IPS-20b (cell line): ENCODE measurements around the gene APOB.

Experiments used
- H3K27ac ChIP-seq: one replicate; pipeline ENCODE4 v1.5.1; 2013; ENCODE audit warnings: low read length
- H3K27me3 ChIP-seq: 2 replicates; pipeline ENCODE4 v1.6.1; 2013; ENCODE audit warnings: mild to moderate bottlenecking, low read length, inconsistent platforms; ENCODE audit not compliant: insufficient read depth
- H3K36me3 ChIP-seq: 2 replicates; pipeline ENCODE4 v1.6.1; 2013; ENCODE audit warnings: low read depth, mild to moderate bottlenecking, inconsistent platforms, low read length, moderate library complexity; ENCODE audit not compliant: insufficient read depth
- H3K4me1 ChIP-seq: 2 replicates; pipeline ENCODE4 v1.6.1; 2013; ENCODE audit warnings: mild to moderate bottlenecking, control low read depth, inconsistent platforms, low read length, moderate library complexity; ENCODE audit not compliant: insufficient read depth
- H3K4me3 ChIP-seq: 2 replicates; pipeline ENCODE4 v1.5.1; 2013; ENCODE audit warnings: mild to moderate bottlenecking, low read length, inconsistent platforms
- H3K9ac ChIP-seq: 2 replicates; pipeline ENCODE4 v1.6.1; 2013; ENCODE audit warnings: low read depth, mild to moderate bottlenecking, inconsistent platforms, low read length, moderate library complexity
- H3K9me3 ChIP-seq: 2 replicates; pipeline ENCODE4 v1.6.1; 2013; ENCODE audit warnings: mild to moderate bottlenecking, low read depth, low read length, inconsistent platforms; ENCODE audit not compliant: insufficient read depth

APOB gene

DNA sequence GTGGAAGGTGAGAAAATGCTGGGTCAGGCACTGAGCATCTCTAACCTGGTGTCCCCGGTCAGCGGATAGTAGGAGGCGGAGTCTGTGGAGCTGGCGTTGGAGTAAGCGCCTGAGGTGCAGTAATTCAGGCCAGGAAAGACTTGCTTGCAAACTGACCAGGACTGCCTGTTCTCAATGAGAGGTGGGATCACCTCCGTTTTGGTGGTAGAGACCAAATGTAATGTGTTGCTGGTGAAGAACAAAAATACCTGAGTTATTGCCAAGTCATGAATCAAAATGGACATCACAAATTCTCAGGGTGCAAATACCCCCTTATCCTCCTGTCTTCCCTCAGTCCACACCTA lies 24.2 kb downstream of the APOB start:
- H3K27ac ChIP-seq, result no peak overlapping the region
- no peak overlapping the region for H3K4me3 ChIP-seq
- H3K9ac ChIP-seq, result no peak overlapping the region
- no peaks in the 10 kb centered on the region for H3K4me1 ChIP-seq
- H3K9me3 ChIP-seq, result no peaks in the 10 kb centered on the region
- H3K36me3 ChIP-seq, result no peaks in the 10 kb centered on the region
- H3K27me3 ChIP-seq, result no peaks in the 10 kb centered on the region

DNA sequence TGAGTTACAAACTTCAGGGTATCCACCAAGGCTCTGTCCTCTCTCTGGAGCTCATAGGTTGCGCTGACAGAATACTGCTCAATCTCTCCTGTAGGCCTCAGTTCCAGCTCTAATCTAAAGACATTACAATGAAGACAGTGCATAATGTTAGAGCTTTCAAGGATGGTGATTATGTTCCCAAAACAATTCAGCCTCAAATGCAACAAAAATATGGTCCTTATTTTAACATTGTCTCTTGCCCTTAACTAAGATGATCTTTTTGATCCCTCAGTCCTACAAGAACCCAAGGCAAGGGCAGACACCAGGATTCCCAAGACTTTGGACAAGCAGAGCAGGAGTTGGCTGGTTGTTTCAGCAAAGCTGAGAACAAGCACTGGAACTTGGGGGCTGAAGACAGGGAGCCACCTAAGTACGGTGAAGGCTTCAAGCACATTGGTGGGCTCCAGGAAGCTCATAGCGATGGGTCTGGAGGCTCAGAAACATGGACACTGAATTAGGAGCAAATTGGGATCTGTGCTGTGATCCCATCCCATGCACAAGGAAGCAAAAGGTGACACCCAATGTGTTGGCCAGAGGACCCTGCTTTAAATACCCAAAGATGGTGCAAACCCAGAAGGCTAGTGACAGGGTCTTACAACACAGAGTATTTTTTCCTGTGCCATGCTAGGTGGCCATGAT lies 24.7 kb downstream of the APOB start:
- Histone ChIP-seq H3K4me1 (no peaks in the 10 kb centered on the region), H3K36me3 (no peaks in the 10 kb centered on the region), H3K27ac (no peak overlapping the region), H3K9ac (no peak overlapping the region), H3K9me3 (no peaks in the 10 kb centered on the region), H3K27me3 (no peaks in the 10 kb centered on the region), H3K4me3 (no peak overlapping the region)

DNA sequence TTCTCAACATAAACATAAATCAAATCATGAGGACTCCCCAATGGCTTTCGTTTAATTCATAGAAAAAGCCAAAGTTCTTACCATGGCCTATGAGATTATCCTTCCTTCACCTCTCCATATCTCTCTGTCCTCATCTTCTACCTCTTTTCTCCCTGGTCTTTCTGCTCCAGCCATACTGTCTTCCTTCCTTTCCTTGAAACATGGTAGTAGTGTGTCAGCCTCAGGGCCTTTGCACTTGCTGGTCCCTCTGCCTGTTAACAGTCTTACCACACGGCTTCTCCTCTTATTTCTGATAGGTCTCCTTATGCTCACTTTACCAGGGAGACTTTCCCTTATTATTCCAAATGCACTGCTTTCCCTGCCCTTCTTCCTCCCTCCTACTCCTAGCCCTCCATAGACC lies 25.6 kb downstream of the APOB start:
- Histone ChIP-seq H3K9ac (no peak overlapping the region), H3K27ac (no peak overlapping the region), H3K36me3 (no peaks in the 10 kb centered on the region), H3K4me1 (no peaks in the 10 kb centered on the region), H3K27me3 (no peaks in the 10 kb centered on the region), H3K4me3 (no peak overlapping the region), H3K9me3 (no peaks in the 10 kb centered on the region)

DNA sequence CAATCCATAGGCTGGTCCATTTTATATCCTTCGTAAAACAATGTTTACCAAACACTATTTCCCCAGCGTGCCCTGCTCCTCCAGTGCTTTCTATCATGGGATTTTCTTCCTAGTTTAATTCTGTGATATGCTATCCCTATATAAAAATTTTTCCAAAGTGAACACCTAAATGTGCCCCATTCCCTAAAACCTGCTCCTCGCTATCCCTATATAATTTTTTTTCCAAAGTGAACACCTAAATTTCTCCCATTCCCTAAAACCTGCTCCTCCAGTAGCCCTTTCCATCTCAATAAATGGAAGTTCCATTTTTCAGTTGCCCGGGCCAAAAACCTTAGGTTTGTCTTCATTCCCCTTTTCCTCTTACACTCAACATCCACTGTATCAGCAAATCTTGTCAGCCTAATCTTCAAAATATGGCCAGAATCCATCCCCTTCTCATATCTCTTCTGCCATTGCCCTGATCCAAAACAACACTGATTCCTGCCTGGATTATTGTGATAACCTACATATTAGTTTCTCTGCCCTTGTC lies 26.1 kb downstream of the APOB start:
- Histone ChIP-seq H3K27ac (no peak overlapping the region), H3K9ac (no peak overlapping the region), H3K4me3 (no peak overlapping the region), H3K27me3 (no peaks in the 10 kb centered on the region), H3K4me1 (no peaks in the 10 kb centered on the region), H3K36me3 (no peaks in the 10 kb centered on the region), H3K9me3 (no peaks in the 10 kb centered on the region)

DNA sequence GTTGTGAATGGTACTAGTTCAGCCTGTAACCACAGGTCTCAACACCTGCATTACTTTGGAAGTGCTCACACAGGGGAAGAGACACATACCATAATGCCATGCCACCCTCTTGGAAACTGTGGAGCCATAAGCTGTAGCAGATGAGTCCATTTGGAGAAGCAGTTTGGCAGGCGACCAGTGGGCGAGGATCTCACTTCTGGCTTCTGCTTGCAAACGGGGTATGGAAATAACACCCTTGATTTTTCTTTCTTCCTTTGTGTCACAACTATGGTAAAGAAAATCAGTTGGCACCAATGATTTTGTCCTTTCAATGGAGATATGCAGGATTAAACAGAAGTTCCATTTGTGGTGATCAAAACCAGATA lies 28.6 kb downstream of the APOB start:
- Histone ChIP-seq H3K36me3 (no peaks in the 10 kb centered on the region), H3K4me3 (no peak overlapping the region), H3K27me3 (no peaks in the 10 kb centered on the region), H3K27ac (no peak overlapping the region), H3K9ac (no peak overlapping the region), H3K9me3 (no peaks in the 10 kb centered on the region), H3K4me1 (no peaks in the 10 kb centered on the region)

DNA sequence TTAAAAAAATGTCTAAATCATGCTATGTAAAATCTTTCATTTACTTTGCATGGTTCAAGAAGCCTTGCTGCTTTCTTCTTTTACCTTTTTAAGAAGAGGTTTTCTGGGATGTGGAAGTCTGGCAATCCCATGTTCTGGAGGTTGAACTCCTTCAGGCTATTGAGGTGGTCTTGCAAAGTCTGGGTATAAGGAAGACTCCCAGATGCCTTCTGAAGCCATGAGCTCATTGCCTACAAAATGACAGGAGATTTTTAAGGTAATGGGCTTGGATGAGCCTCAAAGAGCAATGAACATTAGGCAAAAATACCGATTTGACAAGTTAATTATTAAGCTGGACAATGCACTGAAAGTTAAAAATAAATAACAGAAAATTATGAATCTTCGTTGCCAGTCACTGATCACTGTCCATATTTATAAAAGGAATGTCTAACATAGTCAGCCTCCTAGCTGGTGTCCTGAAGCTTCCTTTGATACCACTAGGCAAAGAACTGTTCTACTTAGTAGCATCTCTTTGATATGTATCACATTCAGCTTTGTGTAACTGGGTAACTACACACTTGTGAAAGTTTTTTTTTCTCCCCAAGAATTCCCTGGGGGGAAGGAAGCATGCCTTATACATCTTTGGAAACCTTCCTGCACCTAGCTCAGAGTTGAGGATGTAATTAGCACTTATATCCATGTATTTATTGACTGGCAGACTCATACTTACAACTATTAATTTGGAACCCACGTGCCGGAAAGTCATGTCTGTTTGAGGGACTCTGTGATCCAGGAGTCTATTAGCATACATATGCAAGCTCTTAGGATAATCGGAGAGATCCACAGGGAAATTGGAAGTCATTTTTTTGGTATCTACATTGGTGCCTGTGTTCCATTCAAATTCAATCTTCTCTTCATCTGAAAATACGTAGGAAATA lies 29.3 kb downstream of the APOB start:
- no peaks in the 10 kb centered on the region for H3K9me3 ChIP-seq
- no peak overlapping the region for H3K4me3 ChIP-seq
- H3K36me3 ChIP-seq, result no peaks in the 10 kb centered on the region
- no peaks in the 10 kb centered on the region for H3K4me1 ChIP-seq
- no peak overlapping the region for H3K27ac ChIP-seq
- H3K9ac ChIP-seq, result no peak overlapping the region
- H3K27me3 ChIP-seq, result no peaks in the 10 kb centered on the region

DNA sequence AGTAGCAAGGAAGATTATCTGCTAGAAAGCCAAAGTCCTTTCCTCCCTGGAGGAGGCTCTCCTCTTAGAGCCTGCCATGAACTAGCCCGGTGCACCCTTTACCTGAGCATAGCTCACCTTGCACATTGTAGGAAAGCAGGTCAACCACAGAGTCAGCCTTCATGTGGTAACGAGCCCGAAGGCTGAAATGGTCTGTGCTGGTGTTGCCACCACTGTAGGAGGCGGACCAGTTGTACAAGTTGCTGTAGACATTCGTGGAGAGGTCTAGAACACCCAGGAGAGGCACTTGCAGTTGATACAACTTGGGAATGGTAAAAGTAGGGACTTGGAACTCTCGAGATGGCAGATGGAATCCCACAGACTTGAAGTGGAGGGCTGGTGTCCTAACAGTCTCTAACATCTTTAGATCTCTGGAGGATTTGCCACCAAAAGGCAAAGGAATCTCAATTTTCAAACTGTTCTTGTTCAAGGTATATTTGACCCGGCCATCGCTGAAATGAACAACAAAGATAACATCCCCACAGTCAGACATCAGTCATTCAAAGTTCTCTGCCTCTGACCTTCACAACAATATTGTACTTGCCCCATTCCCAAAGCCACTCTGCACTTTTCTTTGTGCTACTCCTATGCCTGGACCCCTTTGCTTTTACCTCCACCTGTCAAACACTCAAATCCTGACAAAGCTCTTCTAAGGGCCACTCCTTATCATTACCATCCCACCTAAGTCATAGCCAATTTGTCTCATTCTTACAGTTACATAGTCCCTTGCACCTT lies 30.6 kb downstream of the APOB start:
- Histone ChIP-seq H3K4me1 (no peaks in the 10 kb centered on the region), H3K9me3 (no peaks in the 10 kb centered on the region; the same call in 1 of the 2 replicates), H3K9ac (no peak overlapping the region), H3K36me3 (no peaks in the 10 kb centered on the region), H3K27me3 (no peaks in the 10 kb centered on the region), H3K27ac (no peak overlapping the region), H3K4me3 (no peak overlapping the region)

DNA sequence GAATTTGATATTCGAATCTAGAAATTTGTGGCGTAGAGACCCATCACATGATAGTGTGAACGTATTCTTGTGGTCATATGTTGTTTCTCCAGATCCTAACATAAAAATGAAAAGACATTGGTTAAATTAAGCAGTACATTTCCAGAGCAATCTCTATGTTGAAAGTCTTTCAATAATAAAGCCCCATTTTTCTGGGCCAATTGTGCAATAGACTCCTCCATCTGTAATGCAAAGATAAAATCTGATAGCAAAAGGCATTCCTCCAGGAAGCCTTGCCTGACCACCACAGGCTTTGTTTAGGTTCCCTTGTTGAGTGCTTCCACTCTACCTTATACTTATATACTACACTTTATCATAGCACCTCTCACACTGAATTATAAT lies 31.3 kb downstream of the APOB start:
- Histone ChIP-seq H3K4me3 (no peak overlapping the region), H3K27ac (no peak overlapping the region), H3K9ac (no peak overlapping the region), H3K36me3 (no peaks in the 10 kb centered on the region), H3K27me3 (no peaks in the 10 kb centered on the region), H3K9me3 (peaks cover under 1% of the 10 kb centered on the region; the same call in 1 of the 2 replicates), H3K4me1 (no peaks in the 10 kb centered on the region)

DNA sequence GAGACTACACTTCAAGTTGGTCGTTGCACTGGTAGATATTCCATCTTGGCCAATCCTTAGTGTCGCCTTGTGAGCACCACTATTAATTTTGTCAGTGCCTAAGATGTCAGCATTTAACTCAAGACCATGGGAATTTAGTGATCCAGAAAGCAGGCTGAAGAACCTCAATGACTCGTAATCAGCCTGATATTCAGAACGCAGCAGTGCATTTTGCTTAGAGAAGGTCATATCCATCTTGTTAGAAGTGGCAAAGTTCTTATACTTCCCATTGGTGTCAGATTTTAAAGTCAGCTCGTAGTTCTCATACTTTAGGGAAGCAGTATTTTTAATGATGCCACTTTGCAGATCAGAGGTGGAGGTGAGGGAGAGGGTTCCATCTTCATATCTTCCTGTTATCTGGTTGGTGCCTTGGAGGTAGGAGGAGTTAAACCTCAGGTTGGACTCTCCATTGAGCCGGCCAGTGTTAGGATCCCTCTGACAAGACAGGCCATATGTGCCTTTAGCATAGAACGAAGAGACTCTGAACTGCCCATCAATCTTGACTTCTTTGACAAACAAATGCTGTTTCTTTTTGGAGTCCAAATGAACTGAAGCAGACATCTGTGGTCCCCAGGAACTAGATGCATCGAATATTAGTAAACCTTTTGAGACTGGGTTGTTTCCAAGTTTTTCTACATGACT lies 31.9 kb downstream of the APOB start:
- Histone ChIP-seq H3K4me1 (no peaks in the 10 kb centered on the region), H3K27me3 (no peaks in the 10 kb centered on the region), H3K36me3 (no peaks in the 10 kb centered on the region), H3K4me3 (no peak overlapping the region), H3K9ac (no peak overlapping the region), H3K27ac (no peak overlapping the region), H3K9me3 (peaks cover 4% of the 10 kb centered on the region; the same call in 1 of the 2 replicates)

DNA sequence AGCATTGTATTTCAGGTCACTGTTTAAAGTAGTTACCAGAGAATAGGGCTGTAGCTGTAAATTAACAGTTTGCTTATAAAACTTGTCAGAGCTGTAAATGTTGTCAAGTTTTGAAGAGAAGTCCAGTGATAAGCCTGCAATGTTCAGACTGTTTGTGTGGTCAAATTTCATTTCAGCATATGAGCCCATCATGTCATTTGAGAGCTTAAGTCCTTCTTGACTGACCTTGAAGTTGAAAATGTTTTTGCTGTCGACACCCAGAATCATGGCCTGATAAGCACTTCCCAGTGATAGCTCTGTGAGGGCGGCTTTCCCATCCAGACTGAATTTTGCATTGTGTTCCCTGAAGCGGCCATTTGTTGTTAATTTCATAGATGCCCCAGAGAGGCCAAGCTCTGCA lies 32.4 kb downstream of the APOB start:
- no peaks in the 10 kb centered on the region for H3K4me1 ChIP-seq
- H3K9me3 ChIP-seq, result peaks cover 9% of the 10 kb centered on the region
- H3K27ac ChIP-seq, result no peak overlapping the region
- no peaks in the 10 kb centered on the region for H3K36me3 ChIP-seq
- no peak overlapping the region for H3K4me3 ChIP-seq
- no peak overlapping the region for H3K9ac ChIP-seq
- no peaks in the 10 kb centered on the region for H3K27me3 ChIP-seq

DNA sequence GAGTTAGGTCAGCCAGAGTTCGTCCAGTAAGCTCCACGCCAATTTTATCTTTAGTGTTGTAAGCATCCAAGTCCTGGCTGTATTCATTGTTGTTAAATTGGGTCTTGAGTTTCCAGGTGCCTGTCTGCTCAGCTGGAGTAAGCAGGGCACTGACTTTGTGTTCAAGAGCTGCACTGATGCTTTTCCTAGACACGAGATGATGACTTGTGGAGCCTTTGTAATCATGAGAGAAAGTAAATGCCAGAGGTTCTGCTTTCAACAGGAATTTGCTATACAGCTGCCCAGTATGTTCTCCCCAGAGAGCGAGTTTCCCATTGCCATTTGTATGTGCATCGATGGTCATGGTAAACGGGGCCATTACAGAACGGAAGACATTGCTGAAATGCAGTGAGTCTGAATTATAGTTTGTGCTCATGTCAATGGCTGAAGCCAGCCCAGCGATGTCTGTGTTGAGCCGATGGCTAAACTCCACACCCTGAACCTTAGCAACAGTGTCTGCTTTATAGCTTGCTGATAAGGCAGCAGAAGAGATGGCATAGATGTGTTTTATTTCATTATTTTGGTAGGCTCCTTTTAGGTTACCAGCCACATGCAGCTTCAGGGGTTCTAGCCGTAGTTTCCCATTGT lies 32.9 kb downstream of the APOB start:
- no peak overlapping the region for H3K9ac ChIP-seq
- H3K27me3 ChIP-seq, result no peaks in the 10 kb centered on the region

More for the DNA sequence above, 32.9 kb downstream of the APOB start:
- Histone ChIP-seq H3K36me3 (no peaks in the 10 kb centered on the region), H3K9me3 (peaks cover 15% of the 10 kb centered on the region), H3K4me3 (no peak overlapping the region), H3K4me1 (no peaks in the 10 kb centered on the region), H3K27ac (no peak overlapping the region)
